Measurements from ENCODE around the gene TMEM50B.
A peak's percentile ranks its signal among the peaks of the same experiment; 100 is the strongest.

TMEM50B gene

DNA sequence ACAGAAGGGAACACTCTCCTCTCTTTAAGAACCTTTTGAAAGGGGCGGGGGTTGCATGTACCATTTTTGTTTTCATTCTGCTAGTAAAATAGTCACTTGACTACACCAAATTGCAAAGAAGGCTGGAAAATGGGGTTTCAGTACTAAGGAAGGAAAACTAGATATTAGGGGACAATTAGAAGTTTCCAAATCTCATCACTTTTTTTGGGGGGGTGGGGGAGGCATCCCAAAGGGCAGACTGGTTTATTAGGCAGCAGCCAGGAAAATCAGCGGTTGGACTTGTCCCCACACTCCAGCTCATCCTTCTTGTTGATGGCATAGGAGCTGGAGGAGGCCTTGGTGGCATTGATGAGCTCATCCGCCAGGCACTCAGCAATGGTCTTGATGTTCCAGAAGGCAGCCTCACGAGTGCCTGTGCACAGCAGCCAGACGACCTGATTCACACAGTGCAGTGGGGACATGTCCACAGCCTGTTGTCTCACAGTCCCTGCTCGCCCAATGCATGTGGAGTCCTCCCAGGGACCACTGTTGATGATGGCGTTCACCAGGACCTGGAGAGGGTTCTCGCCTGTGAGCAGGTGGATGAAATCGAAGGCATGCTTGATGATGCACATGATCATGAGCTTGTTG, 1.7 kb upstream of the TMEM50B start:
- ChIA-PET POLR2A (interaction anchor here (0.6 to 0.9 kb wide), 2 partner anchors 10 to 157 kb away, joined by 3 to 5 read pairs; partner anchors contain the start of genes DNAJC28 and IFNAR1), CTCF (interaction anchor here (0.9 to 2.3 kb wide), 4 partner anchors 9 to 36 kb away, joined by 3 to 30 read pairs (median 6); partner anchors contain the start of gene DNAJC28)
- TF ChIP-seq, protein P1, sequence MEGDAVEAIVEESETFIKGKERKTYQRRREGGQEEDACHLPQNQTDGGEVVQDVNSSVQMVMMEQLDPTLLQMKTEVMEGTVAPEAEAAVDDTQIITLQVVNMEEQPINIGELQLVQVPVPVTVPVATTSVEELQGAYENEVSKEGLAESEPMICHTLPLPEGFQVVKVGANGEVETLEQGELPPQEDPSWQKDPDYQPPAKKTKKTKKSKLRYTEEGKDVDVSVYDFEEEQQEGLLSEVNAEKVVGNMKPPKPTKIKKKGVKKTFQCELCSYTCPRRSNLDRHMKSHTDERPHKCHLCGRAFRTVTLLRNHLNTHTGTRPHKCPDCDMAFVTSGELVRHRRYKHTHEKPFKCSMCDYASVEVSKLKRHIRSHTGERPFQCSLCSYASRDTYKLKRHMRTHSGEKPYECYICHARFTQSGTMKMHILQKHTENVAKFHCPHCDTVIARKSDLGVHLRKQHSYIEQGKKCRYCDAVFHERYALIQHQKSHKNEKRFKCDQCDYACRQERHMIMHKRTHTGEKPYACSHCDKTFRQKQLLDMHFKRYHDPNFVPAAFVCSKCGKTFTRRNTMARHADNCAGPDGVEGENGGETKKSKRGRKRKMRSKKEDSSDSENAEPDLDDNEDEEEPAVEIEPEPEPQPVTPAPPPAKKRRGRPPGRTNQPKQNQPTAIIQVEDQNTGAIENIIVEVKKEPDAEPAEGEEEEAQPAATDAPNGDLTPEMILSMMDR (IDR thresholded peaks at IDR 0.05; ENCODE audit: control extremely low read depth, extremely low read depth, low read depth, missing control alignments), result no peak
- no peak for DNase-seq (ENCODE audit: extremely low spot score)

- CTCF ChIA-PET, result interaction anchor here (1.0 to 2.6 kb wide), 12 partner anchors 10 to 282 kb away, joined by 3 to 30 read pairs (median 4); partner anchors contain the start of gene DNAJC28
- POLR2A ChIA-PET, result interaction anchor here (0.6 to 1.5 kb wide), 7 partner anchors 11 to 769 kb away, joined by 3 to 21 read pairs (median 3); partner anchors contain the start of genes DNAJC28, DONSON and IFNAR1
- TF ChIP-seq, protein P1 (IDR thresholded peaks at IDR 0.05; ENCODE audit: control extremely low read depth, extremely low read depth, low read depth, missing control alignments), result no peak
- DNase-seq (ENCODE audit: extremely low spot score), result no peak
Measured at GRCh38 chr21:33480481-33481103, 818 bp upstream of the TMEM50B start.

GRCh38 chr21:33478935-33479678, 667 bp downstream of the TMEM50B start:
- ChIA-PET CTCF (interaction anchor here (1.2 to 2.6 kb wide), 8 partner anchors 11 to 135 kb away, joined by 4 to 30 read pairs (median 6); partner anchors contain the start of gene DNAJC28), POLR2A (interaction anchor here (0.6 to 1.5 kb wide), 5 partner anchors 11 to 154 kb away, joined by 3 to 21 read pairs (median 4); partner anchors contain the start of genes DNAJC28, DONSON and IFNAR1)
- TF ChIP-seq, protein P1 (IDR thresholded peaks at IDR 0.05; ENCODE audit: control extremely low read depth, extremely low read depth, low read depth, missing control alignments), result no peak
- peak; percentile 65 for DNase-seq (ENCODE audit: extremely low spot score)

DNA sequence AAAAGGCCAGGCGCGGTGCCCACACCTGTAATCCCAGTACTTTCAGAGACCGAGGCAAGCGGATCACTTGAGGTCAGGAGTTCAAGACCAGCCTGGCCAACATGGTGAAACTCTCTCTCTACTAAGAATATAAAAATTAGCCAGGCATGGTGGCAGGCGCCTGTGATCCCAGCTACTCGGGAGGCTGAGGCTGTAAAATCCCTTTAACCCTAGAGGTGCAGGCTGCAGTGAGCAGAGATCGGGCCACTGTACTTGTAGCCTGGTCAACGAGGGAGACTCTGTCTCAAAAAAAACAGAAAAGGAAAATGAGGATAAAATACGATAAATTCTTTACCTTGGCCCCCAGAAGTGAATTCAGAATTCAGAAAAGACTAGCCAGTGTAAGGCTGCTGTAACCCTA, 1.6 kb downstream of the TMEM50B start:
- TF ChIP-seq, protein P1 (IDR thresholded peaks at IDR 0.05; ENCODE audit: control extremely low read depth, extremely low read depth, low read depth, missing control alignments), result no peak
- no peak for DNase-seq (ENCODE audit: extremely low spot score)
- ChIA-PET CTCF (no interaction called here), POLR2A (no interaction called here)

- ChIA-PET POLR2A (no interaction called here), CTCF (interaction anchor here (0.9 kb wide), 1 partner anchor 116 kb away, joined by 3 read pairs; no protein-coding TSS in a partner anchor)
- TF ChIP-seq, protein P1 (IDR thresholded peaks at IDR 0.05; ENCODE audit: control extremely low read depth, extremely low read depth, low read depth, missing control alignments), result no peak
- no peak for DNase-seq (ENCODE audit: extremely low spot score)
Measured at GRCh38 chr21:33477066-33477465, 2.7 kb downstream of the TMEM50B start.

GRCh38 chr21:33473344-33473743, 6.4 kb downstream of the TMEM50B start:
- POLR2A ChIA-PET, result interaction anchor here (0.7 kb wide), 1 partner anchor 60 kb away, joined by 10 read pairs; no protein-coding TSS in a partner anchor
- TF ChIP-seq, protein P1 (IDR thresholded peaks at IDR 0.05; ENCODE audit: control extremely low read depth, extremely low read depth, low read depth, missing control alignments), result no peak
- no peak for DNase-seq (ENCODE audit: extremely low spot score)
- CTCF ChIA-PET, result no interaction called here

Data from GM10248 (cell line).